ENCODE measurements around the gene TRIM16. TPM values are rescaled to one million over a fixed set of nuclear protein-coding genes. Genes with fewer than 3 reads are reported as not detected.
"Not testable (repeated sequence)": the region's sequence is repeated elsewhere in the genome, so short reads cannot be mapped to it uniquely, and the experiment has no call there.

The TRIM16 gene
- total RNA-seq, 2 donors from 2014 or later, result 5.2 to 7.8 TPM

DNA sequence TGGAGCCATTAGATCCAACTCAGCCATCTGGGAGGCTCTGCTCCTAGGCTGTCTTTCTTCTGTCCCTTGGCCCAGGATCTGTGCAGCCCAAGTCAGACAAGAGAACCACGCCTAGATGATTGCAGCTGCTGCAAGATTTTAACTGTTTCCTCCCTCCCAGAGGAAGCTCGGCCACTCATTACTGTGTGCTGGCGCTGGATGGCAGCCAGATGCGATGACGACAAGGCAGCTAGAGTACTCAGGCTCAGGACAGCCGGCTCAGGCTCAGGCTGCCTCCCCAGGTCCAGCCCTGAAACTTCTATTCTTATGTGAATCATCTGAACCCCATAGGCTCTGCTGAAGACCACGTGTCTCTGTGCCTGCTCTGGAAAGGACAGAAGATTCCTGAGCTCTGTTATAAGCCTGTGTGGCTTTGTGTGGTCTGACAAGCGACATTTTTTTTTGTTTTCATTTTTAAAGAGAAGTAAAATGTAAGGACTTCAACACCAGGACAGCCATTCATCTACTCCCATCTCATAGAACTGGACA is 32.5 kb downstream of the TRIM16 start:
- Mint-ChIP-seq H3K4me3 (peak overlapping the region; percentile 73), H3K4me1 (peaks cover 9% of the 10 kb centered on the region), H3K36me3 (ENCODE audit: low read depth) (peaks cover 2% of the 10 kb centered on the region), H3K27ac (peak overlapping the region; percentile 86), H3K27me3 (no peaks in the 10 kb centered on the region)
- H3K9me3 ChIP-seq (ENCODE audit: control insufficient read depth, low read length, poor library complexity, severe bottlenecking), result no peaks in the 10 kb centered on the region
- DNase-seq (no peak), ATAC-seq (peak; percentile 72)

DNA sequence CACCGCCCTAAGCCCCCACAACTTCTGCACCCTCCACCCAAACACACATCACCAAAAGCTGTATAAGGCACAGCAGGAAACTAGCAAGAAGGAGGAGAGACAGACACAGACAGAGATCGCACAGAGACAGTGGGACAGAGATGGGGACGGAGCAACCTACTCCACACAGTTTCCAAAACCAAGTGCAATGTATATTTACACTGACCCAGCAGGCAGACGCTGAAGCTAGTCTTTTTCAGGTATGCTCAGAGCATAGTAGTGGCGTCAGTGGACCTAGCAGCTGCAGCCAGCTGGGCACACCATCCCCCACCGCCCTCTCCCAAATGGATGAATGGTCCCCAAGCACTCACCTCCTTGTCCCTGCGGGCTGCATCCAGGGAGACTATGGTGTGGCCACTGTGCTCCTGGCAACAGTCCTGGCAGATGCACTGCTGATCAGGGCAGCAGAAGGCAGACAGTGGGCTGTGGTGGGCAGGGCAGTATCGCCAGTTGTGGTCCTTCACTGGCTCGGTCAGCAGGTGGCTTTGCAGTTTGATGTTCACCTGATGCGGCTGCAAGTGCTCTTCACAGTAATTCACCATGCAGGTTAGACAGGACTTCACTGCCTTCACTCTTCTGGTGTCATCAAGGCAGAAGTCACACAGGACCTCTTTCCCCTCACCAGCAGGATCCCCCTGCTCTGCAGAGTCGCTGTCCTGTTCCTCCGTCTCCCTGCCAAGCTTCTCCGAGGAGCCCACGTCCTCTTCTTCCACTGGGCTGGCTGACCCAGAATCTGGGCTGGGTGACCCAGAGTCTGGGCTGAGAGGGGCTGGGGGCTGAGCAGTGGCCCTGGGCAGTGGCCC is 33.1 kb downstream of the TRIM16 start:
- no peaks in the 10 kb centered on the region for H3K9me3 ChIP-seq (ENCODE audit: control insufficient read depth, low read length, poor library complexity, severe bottlenecking)
- DNase-seq, result no peak
- H3K27me3 Mint-ChIP-seq, result no peaks in the 10 kb centered on the region
- peaks cover 2% of the 10 kb centered on the region for H3K36me3 Mint-ChIP-seq (ENCODE audit: low read depth)
- peak overlapping the region; percentile 73 for H3K4me3 Mint-ChIP-seq
- H3K27ac Mint-ChIP-seq, result peak overlapping the region; percentile 86
- peaks cover 10% of the 10 kb centered on the region for H3K4me1 Mint-ChIP-seq
- ATAC-seq, result no peak

DNA sequence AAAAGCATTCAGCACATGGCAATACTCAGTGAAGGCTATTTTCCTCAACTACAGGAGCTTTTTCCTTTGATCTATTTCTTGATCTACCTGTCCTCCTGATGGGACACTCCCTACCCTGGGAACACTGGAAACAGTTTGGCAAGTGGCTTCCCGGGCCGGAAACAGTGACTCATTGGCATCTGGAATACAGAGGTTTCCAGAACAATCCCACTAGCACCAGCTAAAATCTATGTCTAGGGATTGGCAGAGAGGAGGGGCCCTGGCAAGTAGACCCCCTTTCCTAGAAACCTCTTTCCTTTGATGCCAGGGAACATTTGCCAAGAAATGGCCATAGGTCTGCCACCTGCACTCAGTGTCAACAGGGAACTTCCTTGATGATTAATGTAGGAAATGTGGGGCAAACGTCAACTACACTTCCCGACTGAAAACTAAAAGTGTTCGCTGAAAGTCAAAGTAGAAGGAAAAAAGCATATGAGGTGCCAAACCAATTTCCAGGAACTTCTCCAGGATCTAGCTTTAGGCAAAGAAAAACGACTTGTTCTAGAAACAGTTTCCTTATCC is 34.2 kb downstream of the TRIM16 start:
- Mint-ChIP-seq H3K36me3 (ENCODE audit: low read depth) (peaks cover 2% of the 10 kb centered on the region), H3K4me3 (no peak overlapping the region), H3K27ac (peak overlapping the region; percentile 86), H3K4me1 (peaks cover 12% of the 10 kb centered on the region), H3K27me3 (no peaks in the 10 kb centered on the region)
- no peaks in the 10 kb centered on the region for H3K9me3 ChIP-seq (ENCODE audit: control insufficient read depth, low read length, poor library complexity, severe bottlenecking)
- no peak for ATAC-seq
- no peak for DNase-seq

- H3K4me3 Mint-ChIP-seq, result no peak overlapping the region
Observed at GRCh38 chr17:15648386-15648785, 35.7 kb downstream of the TRIM16 start.

DNA sequence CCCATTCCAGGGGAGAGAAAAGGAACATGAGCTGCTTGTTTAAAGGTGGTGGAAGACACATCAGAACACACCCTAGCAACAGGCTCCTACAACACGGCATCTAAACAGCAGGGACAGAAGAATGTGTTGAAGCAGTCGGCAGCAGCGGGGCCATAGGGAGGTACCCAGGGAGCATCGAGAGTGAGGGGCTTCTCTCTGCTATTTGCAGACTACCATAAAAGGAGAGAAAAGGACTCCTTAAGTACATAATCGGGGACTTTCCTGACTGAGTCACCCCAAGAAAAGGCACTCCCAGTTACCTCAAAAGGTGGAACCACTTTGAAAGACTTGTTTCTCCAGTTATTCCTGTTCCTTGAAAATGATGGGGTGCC is 38.2 kb downstream of the TRIM16 start:
- H3K4me1 Mint-ChIP-seq; H3K27me3 Mint-ChIP-seq; ATAC-seq; H3K36me3 Mint-ChIP-seq (ENCODE audit: low read depth); H3K9me3 ChIP-seq (ENCODE audit: control insufficient read depth, low read length, poor library complexity, severe bottlenecking); DNase-seq; H3K4me3 Mint-ChIP-seq: not testable (repeated sequence)
- peak overlapping the region; percentile 2 for H3K27ac Mint-ChIP-seq

More at GRCh38 chr17:15648386-15648785, 35.7 kb downstream of the TRIM16 start:
- Mint-ChIP-seq H3K27me3 (no peaks in the 10 kb centered on the region), H3K4me1 (peaks cover 9% of the 10 kb centered on the region), H3K27ac (no peak overlapping the region), H3K36me3 (ENCODE audit: low read depth) (no peaks in the 10 kb centered on the region)
- no peak for ATAC-seq
- DNase-seq, result no peak
- H3K9me3 ChIP-seq (ENCODE audit: control insufficient read depth, low read length, poor library complexity, severe bottlenecking), result no peaks in the 10 kb centered on the region

- not testable (repeated sequence) for H3K27me3 Mint-ChIP-seq; H3K4me1 Mint-ChIP-seq; H3K9me3 ChIP-seq (ENCODE audit: control insufficient read depth, low read length, poor library complexity, severe bottlenecking); H3K36me3 Mint-ChIP-seq (ENCODE audit: low read depth); DNase-seq; H3K4me3 Mint-ChIP-seq; ATAC-seq
- peak overlapping the region; percentile 2 for H3K27ac Mint-ChIP-seq
Observed at GRCh38 chr17:15645099-15645941, 38.8 kb downstream of the TRIM16 start.

- ATAC-seq; H3K27ac Mint-ChIP-seq; H3K4me1 Mint-ChIP-seq; H3K4me3 Mint-ChIP-seq; DNase-seq; H3K36me3 Mint-ChIP-seq (ENCODE audit: low read depth); H3K9me3 ChIP-seq (ENCODE audit: control insufficient read depth, low read length, poor library complexity, severe bottlenecking); H3K27me3 Mint-ChIP-seq: not testable (repeated sequence)
Observed at GRCh38 chr17:15642505-15643251, 41.4 kb downstream of the TRIM16 start.

DNA sequence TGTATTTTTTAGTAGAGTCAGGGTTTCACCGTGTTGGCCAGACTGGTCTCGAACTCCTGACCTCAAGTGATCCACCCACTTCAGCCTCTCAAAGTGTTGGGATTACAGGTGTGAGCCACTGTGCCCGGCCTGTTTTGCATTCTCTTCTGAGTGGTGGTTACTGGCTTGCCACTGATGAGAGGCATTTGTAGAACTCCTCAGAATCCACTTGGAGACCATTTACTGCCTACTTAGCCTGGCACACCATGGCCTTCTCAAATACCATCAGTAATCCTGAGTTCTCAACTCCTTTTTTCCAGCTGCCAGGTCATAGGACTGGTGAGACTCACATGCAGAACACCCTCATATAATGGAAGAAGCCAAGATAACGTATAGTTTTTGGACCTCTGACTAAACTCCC is 42.1 kb downstream of the TRIM16 start:
- H3K9me3 ChIP-seq (ENCODE audit: control insufficient read depth, low read length, poor library complexity, severe bottlenecking); H3K4me3 Mint-ChIP-seq; DNase-seq; H3K27ac Mint-ChIP-seq; H3K36me3 Mint-ChIP-seq (ENCODE audit: low read depth); H3K4me1 Mint-ChIP-seq; ATAC-seq; H3K27me3 Mint-ChIP-seq: not testable (repeated sequence)

- not testable (repeated sequence) for ATAC-seq; H3K4me3 Mint-ChIP-seq; H3K27me3 Mint-ChIP-seq; H3K4me1 Mint-ChIP-seq; DNase-seq; H3K9me3 ChIP-seq (ENCODE audit: control insufficient read depth, low read length, poor library complexity, severe bottlenecking); H3K36me3 Mint-ChIP-seq (ENCODE audit: low read depth); H3K27ac Mint-ChIP-seq
Observed at GRCh38 chr17:15630930-15631453, 53.1 kb downstream of the TRIM16 start.

GRCh38 chr17:15629991-15630390 is 54.1 kb downstream of the TRIM16 start:
- not testable (repeated sequence) for H3K4me1 Mint-ChIP-seq; H3K36me3 Mint-ChIP-seq (ENCODE audit: low read depth); H3K27me3 Mint-ChIP-seq; H3K9me3 ChIP-seq (ENCODE audit: control insufficient read depth, low read length, poor library complexity, severe bottlenecking); H3K4me3 Mint-ChIP-seq; ATAC-seq; H3K27ac Mint-ChIP-seq; DNase-seq

DNA sequence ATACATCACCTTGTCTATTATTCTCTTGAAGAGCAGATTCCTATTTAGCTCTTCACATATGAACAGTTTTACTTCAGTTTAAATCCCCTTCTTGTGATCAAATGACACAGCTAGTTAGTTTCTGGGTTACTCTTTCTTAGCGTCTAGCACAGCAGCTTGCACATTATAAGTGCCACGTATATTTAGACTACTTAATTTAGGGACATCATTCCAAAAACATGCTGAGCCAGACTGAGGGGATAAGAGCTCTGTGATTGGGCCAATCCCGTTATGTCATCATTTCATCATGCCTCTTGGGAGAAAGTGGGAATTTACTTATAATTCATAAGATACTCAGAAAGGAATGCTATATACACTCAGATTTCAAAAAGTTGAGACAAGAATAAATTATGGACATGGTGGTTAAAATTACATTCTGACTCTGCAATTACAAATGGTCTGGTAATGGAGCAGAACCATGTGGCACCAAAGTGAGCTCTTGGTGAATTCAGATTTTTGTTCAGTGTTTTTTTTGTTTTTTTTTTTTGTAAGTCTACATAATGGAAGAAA is 60.4 kb downstream of the TRIM16 start:
- not testable (repeated sequence) for H3K27ac Mint-ChIP-seq; H3K9me3 ChIP-seq (ENCODE audit: control insufficient read depth, low read length, poor library complexity, severe bottlenecking); H3K27me3 Mint-ChIP-seq; H3K4me1 Mint-ChIP-seq; ATAC-seq; DNase-seq; H3K36me3 Mint-ChIP-seq (ENCODE audit: low read depth); H3K4me3 Mint-ChIP-seq

DNA sequence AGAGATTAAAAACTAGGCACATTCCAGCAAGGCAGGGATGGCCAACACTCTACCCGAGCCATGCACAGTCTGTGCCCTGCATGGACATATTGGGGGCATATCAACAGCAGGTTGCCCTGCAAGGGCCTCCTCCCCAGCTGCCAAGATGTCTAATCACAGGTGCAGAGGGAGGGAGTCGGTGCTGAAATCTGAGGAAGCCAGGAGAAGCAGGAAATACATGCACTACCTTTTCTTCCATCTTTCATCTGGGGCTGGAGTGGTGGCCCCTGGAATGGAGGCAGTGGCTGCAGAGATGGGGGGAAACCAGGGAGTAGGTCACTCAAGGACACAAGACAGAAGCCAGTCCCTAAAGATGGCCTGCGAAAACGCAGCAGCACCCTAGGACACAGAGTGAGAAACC is 60.9 kb downstream of the TRIM16 start:
- H3K4me3 Mint-ChIP-seq; H3K9me3 ChIP-seq (ENCODE audit: control insufficient read depth, low read length, poor library complexity, severe bottlenecking); H3K27ac Mint-ChIP-seq; ATAC-seq; H3K36me3 Mint-ChIP-seq (ENCODE audit: low read depth); DNase-seq; H3K27me3 Mint-ChIP-seq; H3K4me1 Mint-ChIP-seq: not testable (repeated sequence)

All from T-helper 17 cell (primary cell).